K562 (cell line): ENCODE data around the gene SLCO2A1. TPM values are rescaled to one million over a fixed set of nuclear protein-coding genes. Genes with fewer than 3 reads are reported as not detected.

Experiments used
- ATAC-seq: fragments of 200-7000 bp; cut with Tn5 transposase; 3 replicates; pipeline ENCODE4 v1.9.1; 2020; ENCODE audit warnings: moderate library complexity
- BruUV-seq: library from RNA; stranded (reverse); fragments of 400-500 nt; replicated peaks from 2 replicates; lab custom pipeline; 2021; lab: Mats Ljungman, UMichigan
- CTCF ChIA-PET: fragments of 300-600 bp; formaldehyde crosslinking; extraction: SDS; loops from one replicate; lab custom pipeline; 2021; ENCODE audit warnings: low intra/inter-chr PET ratio; lab: Yijun Ruan, JAX
- POLR2A ChIA-PET: fragments of 300-600, 350-650 bp; sonication (Branson Sonifier 250); formaldehyde crosslinking; extraction: SDS; loops from one replicate; lab custom pipeline; 2021; ENCODE audit warnings: antibody characterized with exemption, inconsistent platforms; lab: Yijun Ruan, JAX
- DNase-seq, 4 experiments: peaks; one replicate each; pipeline versions ENCODE4 v3.0.0 to v3.0.0-alpha.2; 2011 to 2018; ENCODE audit warnings: low spot score in 3 of 4, mixed read lengths in 3 of 4; ENCODE audit errors: extremely low read depth in 1 of 4
- FAIRE-seq: peaks from 2 replicates; lab custom pipeline; 2011; peaks lifted over from hg19 to GRCh38; lab: Jason Lieb, UNC
- H2AFZ ChIP-seq: 2 replicates; pipeline ENCODE4 v1.6.0; 2011; ENCODE audit warnings: low read depth, low read length, control low read depth, inconsistent platforms
- H3K27ac ChIP-seq: fragments of 200-600 bp; 3 replicates; pipeline ENCODE4 v1.8.0; 2011; ENCODE audit warnings: low read depth, mild to moderate bottlenecking, control low read depth, inconsistent platforms, low read length, moderate library complexity, mixed read lengths; ENCODE audit errors: extremely low read depth
- H3K27me3 ChIP-seq, 2 experiments: fragments of 300-600 bp in 1 of 2; 2 replicates in 1 of 2; 3 replicates in 1 of 2; pipeline versions ENCODE4 v1.6.0 to v1.8.0; 2011; ENCODE audit warnings: inconsistent platforms in 2 of 2, low read length in 2 of 2, mild to moderate bottlenecking in 1 of 2, mixed read lengths in 1 of 2, moderate library complexity in 1 of 2; ENCODE audit not compliant: control insufficient read depth in 2 of 2, insufficient read depth in 2 of 2
- H3K36me3 ChIP-seq: fragments of 300-600 bp; 3 replicates; pipeline ENCODE4 v1.8.0; 2011; ENCODE audit warnings: mild to moderate bottlenecking, low read length, inconsistent platforms; ENCODE audit not compliant: control insufficient read depth, insufficient read depth
- H3K4me1 ChIP-seq, 2 experiments: fragments of 200-600 bp in 1 of 2; replicated peaks in 1 of 2; 2 replicates in 1 of 2; 3 replicates in 1 of 2; pipeline versions ENCODE4 v1.5.1 to v1.8.0; 2011; ENCODE audit warnings: inconsistent platforms in 2 of 2, low read length in 2 of 2, mild to moderate bottlenecking in 1 of 2, mixed read lengths in 1 of 2, moderate library complexity in 1 of 2; ENCODE audit not compliant: control insufficient read depth in 2 of 2, insufficient read depth in 2 of 2
- H3K4me2 ChIP-seq: 2 replicates; pipeline ENCODE4 v1.6.1; 2011; ENCODE audit warnings: low read length, control low read depth, inconsistent platforms, mixed read lengths; ENCODE audit not compliant: insufficient read depth
- H3K4me3 ChIP-seq: fragments of 200-600 bp; sonication (generic), shearing (Covaris generic); 2 replicates; pipeline ENCODE4 v1.5.1; 2016; ENCODE audit warnings: control low read depth, inconsistent platforms
- H3K79me2 ChIP-seq: fragments of 200-600 bp; 3 replicates; pipeline ENCODE4 v1.8.0; 2011; ENCODE audit warnings: low read length, inconsistent platforms; ENCODE audit not compliant: control insufficient read depth, insufficient read depth
- H3K9ac ChIP-seq, 2 experiments: 2 replicates each; pipeline versions ENCODE4 v1.6.0 to v1.6.1; 2011; ENCODE audit warnings: low read depth in 2 of 2, low read length in 2 of 2, control low read depth in 1 of 2, inconsistent platforms in 1 of 2, mild to moderate bottlenecking in 1 of 2, mixed read lengths in 1 of 2; ENCODE audit not compliant: insufficient read depth in 1 of 2
- H3K9me1 ChIP-seq: one replicate; pipeline ENCODE4 v1.6.0; 2011; ENCODE audit warnings: inconsistent platforms, mild to moderate bottlenecking, low read length, moderate library complexity; ENCODE audit not compliant: control insufficient read depth, insufficient read depth
- H3K9me3 ChIP-seq: replicated peaks from 2 replicates; pipeline ENCODE4 v1.5.1; 2011; ENCODE audit warnings: low read depth, low read length, inconsistent platforms; ENCODE audit not compliant: control insufficient read depth, insufficient read depth
- H4K20me1 ChIP-seq: replicated peaks from 2 replicates; pipeline ENCODE4 v1.6.1; 2011; ENCODE audit warnings: low read length, inconsistent platforms, mixed read lengths; ENCODE audit not compliant: control insufficient read depth, insufficient read depth
- ELF4 ChIP-seq: fragments of 450-650 bp; formaldehyde crosslinking; IDR thresholded peaks from 2 replicates; pipeline ENCODE4 v1.4.0; 2022; ENCODE audit warnings: missing genetic modification characterization
- GTF2E2 ChIP-seq: fragments of 200-800 bp; sonication (Bioruptor generic); IDR thresholded peaks from 2 replicates; pipeline ENCODE4 v1.6.1; 2016; ENCODE audit warnings: missing genetic modification characterization, missing compliant biosample characterization
- HDAC3 ChIP-seq: fragments of 450-650 bp; IDR thresholded peaks from 2 replicates; pipeline ENCODE4 v1.6.1; 2018; ENCODE audit warnings: borderline replicate concordance, mild to moderate bottlenecking, moderate library complexity; ENCODE audit not compliant: partially characterized antibody
- HMG20A ChIP-seq: fragments of 450-650 bp; formaldehyde crosslinking; conservative IDR thresholded peaks from 2 replicates; pipeline ENCODE4 v1.4.0; 2020; ENCODE audit warnings: mild to moderate bottlenecking, mixed read lengths
- HNRNPH1 ChIP-seq: fragments of 200-400 bp; formaldehyde crosslinking; optimal IDR thresholded peaks from 2 replicates; pipeline ENCODE3; 2017; ENCODE audit warnings: low read depth, mild to moderate bottlenecking, low read length, moderate library complexity
- MCM7 ChIP-seq, 2 experiments: fragments of 450-650 bp; IDR thresholded peaks; 2 replicates each; pipeline ENCODE4 v1.6.1; 2016 to 2018
- PML ChIP-seq: IDR thresholded peaks from 2 replicates; pipeline ENCODE4 v1.6.1; 2012; ENCODE audit warnings: low read length, inconsistent platforms
- POU5F1 ChIP-seq: fragments of 150-350 bp; IDR thresholded peaks from 2 replicates; pipeline ENCODE4 v1.6.1; 2014; ENCODE audit warnings: borderline replicate concordance, low read length, low read depth, mild to moderate bottlenecking; ENCODE audit not compliant: partially characterized antibody
- PRDM10 ChIP-seq: fragments of 450-650 bp; IDR thresholded peaks from 2 replicates; pipeline ENCODE4 v1.6.1; 2018; ENCODE audit not compliant: partially characterized antibody
- XRCC4 ChIP-seq: IDR thresholded peaks from one replicate; pipeline ENCODE4 v1.6.1; 2011; ENCODE audit not compliant: insufficient read depth, insufficient read length; ENCODE audit errors: extremely low read depth
- ZBTB43 ChIP-seq: sonication (generic); formaldehyde crosslinking; IDR thresholded peaks from 2 replicates; pipeline ENCODE4 v1.8.0; 2023; ENCODE audit warnings: mild to moderate bottlenecking, missing genetic modification reagents
- ZHX1 ChIP-seq: fragments of 150-350 bp; conservative IDR thresholded peaks from 2 replicates; pipeline ENCODE4 v1.6.1; 2014; ENCODE audit warnings: low read length
- ZNF133 ChIP-seq: fragments of 250-450 bp; sonication (Bioruptor Pico); IDR thresholded peaks from 2 replicates; pipeline ENCODE4 v1.4.0; 2020; ENCODE audit warnings: mild to moderate bottlenecking
- ZNF780A ChIP-seq: fragments of 250-450 bp; sonication (Bioruptor Pico); IDR thresholded peaks from 2 replicates; pipeline ENCODE4 v1.5.0; 2021; ENCODE audit warnings: mild to moderate bottlenecking
- WGBS: fragments of 100-300 bp; shearing (Covaris generic); methylation state at CpG from one replicate; pipeline ENCODE4 v1.1.6; 2016; ENCODE audit warnings: low coverage, mixed read lengths; ENCODE audit not compliant: insufficient coverage; ENCODE audit errors: missing lambda C conversion rate; 5-methylcytosine and 5-hydroxymethylcytosine counted together
- in situ Hi-C: fragments of 300-500 bp; cut with MboI; formaldehyde crosslinking; loops from 4 replicates; pipeline ENCODE4 v1.15.0; 2018; ENCODE audit warnings: inconsistent platforms, mixed read lengths
- intact Hi-C: fragments of 100-400 bp; cut with micrococcal nuclease; formaldehyde crosslinking; loops from 2 replicates; pipeline ENCODE4 v1.14.2; 2022
- polyA plus RNA-seq, 8 experiments: library from polyadenylated mRNA; depleted of rRNA in 4 of 8; stranded (reverse) in 5 of 8; unstranded in 3 of 8; fragments of >200 nt; fragmentation: Nextera tagmentation in 2 of 8; fragmentation: Illumina TruSeq in 1 of 8; extraction: Ambion mirVana in 2 of 8; extraction: Trizol in 1 of 8; gene quantifications; 2 replicates each; pipeline versions ENCODE4 v1.2.1 to v1.2.3, GENCODE V29; 2011 to 2014; ENCODE audit warnings: inconsistent platforms in 1 of 8, missing spikeins in 1 of 8
- total RNA-seq, 7 experiments: library from RNA; depleted of rRNA in 6 of 7; stranded (reverse); fragments of >200 nt in 6 of 7; fragmentation: Illumina TruSeq in 2 of 7; extraction: Trizol in 2 of 7; gene quantifications; 2 replicates each; pipeline versions ENCODE4 v1.2.1 to v1.2.3, GENCODE V29; 2011 to 2021; ENCODE audit warnings: low replicate concordance in 1 of 7

Gene SLCO2A1
- total and polyA plus RNA-seq, 9 of the 15 experiments (the other 6 are each of a cell fraction or from before 2014, with no cell fraction given) = 0.16 to 1.0 TPM; not detected in 7

- BruUV-seq = no TSS peak
- in situ Hi-C loops (no loop called here), intact Hi-C loops (no loop called here)
- H3K27me3 ChIP-seq = peaks cover 0 to 33% of the 10 kb centered on the region in 2 experiments; a peak in 2 of 5 replicates
- CTCF ChIA-PET = no interaction called here
- no peak overlapping the region for H2AFZ ChIP-seq
- no peak overlapping the region for H3K9ac ChIP-seq
- no peak for FAIRE-seq
- no peak overlapping the region for H3K4me3 ChIP-seq
- no peak overlapping the region for H3K27ac ChIP-seq
- H4K20me1 ChIP-seq = no peaks in the 10 kb centered on the region
- no peaks in the 10 kb centered on the region for H3K9me3 ChIP-seq
- 3% methylated on average over 7 of the region's 7 CpGs for WGBS
- no peak for ATAC-seq
- POLR2A ChIA-PET = no interaction called here
- TF ChIP-seq XRCC4 = no peak
- TF ChIP-seq POU5F1 = no peak
- no peak for TF ChIP-seq GTF2E2 (tag)
- no peak for TF ChIP-seq ZBTB43 (CRISPR knock-in tag)
- no peak for TF ChIP-seq HMG20A (CRISPR knock-in tag)
- TF ChIP-seq ZHX1 = no peak
- no peak for TF ChIP-seq MCM7 (IDR thresholded peaks at IDR 0.05)
- no peak for TF ChIP-seq PRDM10
- no peak for TF ChIP-seq HDAC3
- TF ChIP-seq ZNF780A (CRISPR knock-in tag) = no peak
- TF ChIP-seq ELF4 = no peak
- no peak for TF ChIP-seq HNRNPH1
- no peak for TF ChIP-seq ZNF133 (CRISPR knock-in tag)
- TF ChIP-seq PML = no peak
- TF ChIP-seq, all 486 proteins: peak for 0
- H3K4me2 ChIP-seq = no peak overlapping the region
- DNase-seq = no peak
- no peaks in the 10 kb centered on the region for H3K79me2 ChIP-seq
- H3K9me1 ChIP-seq = no peaks in the 10 kb centered on the region
- no peaks in the 10 kb centered on the region for H3K36me3 ChIP-seq
- H3K4me1 ChIP-seq = no peaks in the 10 kb centered on the region
Observed at GRCh38 chr3:133963657-133964396, 65.9 kb downstream of the SLCO2A1 start.
